ENCODE data around the gene FAM131B. TPM values are rescaled to one million over a fixed set of nuclear protein-coding genes. Genes with fewer than 3 reads are reported as not detected.

The FAM131B gene
- total RNA-seq, 1 experiment from 2014 or later, result 25.3 TPM

- no peak for TF ChIP-seq CREM (CRISPR knock-in tag; IDR thresholded peaks at IDR 0.05)
- TF ChIP-seq ZNF423 (CRISPR knock-in tag; IDR thresholded peaks at IDR 0.05), result 0 out of 2 replicates have a peak, but pooled peaks have one; percentile 44
- TF ChIP-seq MXD4 (CRISPR knock-in tag; IDR thresholded peaks at IDR 0.05; ENCODE audit: borderline replicate concordance), result peak; percentile 83; the same call in 1 of the 2 replicates
- no peak for TF ChIP-seq ZNF317 (CRISPR knock-in tag; IDR thresholded peaks at IDR 0.05; ENCODE audit: borderline replicate concordance, low read depth)
- TF ChIP-seq ZNF396 (CRISPR knock-in tag; IDR thresholded peaks at IDR 0.05; ENCODE audit: borderline replicate concordance), result peak; percentile 48; the same call in 1 of the 2 replicates
- peak; percentile 85; the same call in 1 of the 2 replicates for TF ChIP-seq ZNF532 (CRISPR knock-in tag; IDR thresholded peaks at IDR 0.05; ENCODE audit: borderline replicate concordance)
- TF ChIP-seq, protein P1, sequence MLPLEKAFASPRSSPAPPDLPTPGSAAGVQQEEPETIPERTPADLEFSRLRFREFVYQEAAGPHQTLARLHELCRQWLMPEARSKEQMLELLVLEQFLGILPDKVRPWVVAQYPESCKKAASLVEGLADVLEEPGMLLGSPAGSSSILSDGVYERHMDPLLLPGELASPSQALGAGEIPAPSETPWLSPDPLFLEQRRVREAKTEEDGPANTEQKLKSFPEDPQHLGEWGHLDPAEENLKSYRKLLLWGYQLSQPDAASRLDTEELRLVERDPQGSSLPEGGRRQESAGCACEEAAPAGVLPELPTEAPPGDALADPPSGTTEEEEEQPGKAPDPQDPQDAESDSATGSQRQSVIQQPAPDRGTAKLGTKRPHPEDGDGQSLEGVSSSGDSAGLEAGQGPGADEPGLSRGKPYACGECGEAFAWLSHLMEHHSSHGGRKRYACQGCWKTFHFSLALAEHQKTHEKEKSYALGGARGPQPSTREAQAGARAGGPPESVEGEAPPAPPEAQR (CRISPR knock-in tag; IDR thresholded peaks at IDR 0.05), result peak; percentile 88
- Mint-ChIP-seq H3K4me1 (peaks cover 61% of the 10 kb centered on the region), H3K27ac (peak overlapping the region; percentile 88), H3K4me3 (peak overlapping the region; percentile 20), H3K36me3 (no peaks in the 10 kb centered on the region), H3K9me3 (no peaks in the 10 kb centered on the region), H3K27me3 (ENCODE audit: low read depth) (peaks cover 6% of the 10 kb centered on the region)
- peak; percentile 42 for DNase-seq (ENCODE audit: low spot score)
- POLR2A ChIA-PET, result interaction anchor here (1.1 to 2.6 kb wide), 4 partner anchors 11 to 25 kb away, joined by 3 to 16 read pairs (median 4); partner anchors contain the start of gene ZYX
- CTCF ChIA-PET, result interaction anchor here (0.7 to 4.8 kb wide), 13 partner anchors 10 to 129 kb away, joined by 3 to 68 read pairs (median 3); partner anchors contain the start of gene CASP2
- peak; percentile 63 for ATAC-seq
These were observed 7.5 kb upstream of the FAM131B start for GRCh38 chr7:143369678-143370651.

DNA sequence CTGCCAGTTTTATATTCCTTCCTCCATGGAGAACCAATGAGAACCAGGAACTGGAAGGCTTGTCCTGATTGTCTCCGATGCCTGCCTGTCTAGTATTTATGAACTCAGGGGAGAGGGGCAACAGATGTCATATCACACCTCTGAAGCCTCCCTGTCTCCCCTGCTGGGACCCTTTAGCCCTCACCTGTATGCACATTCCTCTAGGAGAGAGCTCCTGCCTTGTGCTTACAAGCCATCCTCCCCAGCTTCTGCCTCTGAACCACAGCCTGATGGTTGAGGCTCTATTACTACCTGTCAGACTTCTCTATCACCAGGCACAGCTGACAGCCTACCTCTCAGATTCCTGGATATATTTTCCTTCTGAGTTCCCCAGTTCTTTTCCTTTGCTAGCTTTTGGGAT, 5.9 kb upstream of the FAM131B start:
- TF ChIP-seq, protein P2, sequence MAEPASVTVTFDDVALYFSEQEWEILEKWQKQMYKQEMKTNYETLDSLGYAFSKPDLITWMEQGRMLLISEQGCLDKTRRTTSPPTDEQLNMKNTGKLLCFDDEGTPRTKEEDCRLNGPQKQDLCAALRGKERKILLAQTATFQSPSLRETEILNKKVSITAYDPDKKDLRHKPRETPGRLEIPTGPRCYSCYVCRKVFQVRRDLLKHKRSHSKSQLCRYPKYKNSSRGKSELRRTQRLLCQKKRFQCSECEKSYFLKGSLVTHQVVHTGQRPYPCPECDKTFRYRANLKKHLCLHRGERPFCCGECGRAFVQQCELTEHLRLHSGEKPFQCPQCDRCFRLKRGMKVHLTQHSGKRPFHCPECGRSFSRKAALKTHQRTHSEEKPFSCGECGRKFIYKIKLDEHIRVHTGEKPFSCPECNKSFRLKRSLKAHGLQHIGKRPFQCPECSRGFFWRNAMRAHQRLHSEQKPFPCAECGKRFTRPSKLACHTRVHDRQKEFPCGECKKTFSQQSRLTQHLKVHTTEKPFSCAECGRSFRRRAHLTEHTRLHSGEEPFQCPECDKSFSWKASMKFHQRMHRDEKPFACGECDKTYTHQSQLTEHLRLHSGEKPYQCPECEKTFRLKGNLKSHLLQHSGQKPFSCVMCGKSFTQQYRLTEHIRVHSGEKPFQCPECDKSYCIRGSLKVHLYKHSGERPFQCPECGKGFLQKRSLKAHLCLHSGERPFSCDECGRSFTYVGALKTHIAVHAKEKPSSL (CRISPR knock-in tag; conservative IDR thresholded peaks at IDR 0.05), result no peak
- Mint-ChIP-seq H3K27ac (peak overlapping the region; percentile 18; the same call in 1 of the 2 replicates), H3K9me3 (no peaks in the 10 kb centered on the region), H3K4me3 (no peak overlapping the region), H3K4me1 (peaks cover 49% of the 10 kb centered on the region), H3K36me3 (no peaks in the 10 kb centered on the region), H3K27me3 (ENCODE audit: low read depth) (peaks cover 22% of the 10 kb centered on the region)
- ChIA-PET CTCF (interaction anchor here (1.1 to 4.8 kb wide), 6 partner anchors 12 to 63 kb away, joined by 3 to 68 read pairs (median 4); no protein-coding TSS in a partner anchor), POLR2A (interaction anchor here (0.9 to 2.6 kb wide), 3 partner anchors 12 to 23 kb away, joined by 4 to 16 read pairs (median 4); partner anchors contain the start of gene ZYX)
- no peak for DNase-seq (ENCODE audit: low spot score)
- ATAC-seq, result peak; percentile 47

DNA sequence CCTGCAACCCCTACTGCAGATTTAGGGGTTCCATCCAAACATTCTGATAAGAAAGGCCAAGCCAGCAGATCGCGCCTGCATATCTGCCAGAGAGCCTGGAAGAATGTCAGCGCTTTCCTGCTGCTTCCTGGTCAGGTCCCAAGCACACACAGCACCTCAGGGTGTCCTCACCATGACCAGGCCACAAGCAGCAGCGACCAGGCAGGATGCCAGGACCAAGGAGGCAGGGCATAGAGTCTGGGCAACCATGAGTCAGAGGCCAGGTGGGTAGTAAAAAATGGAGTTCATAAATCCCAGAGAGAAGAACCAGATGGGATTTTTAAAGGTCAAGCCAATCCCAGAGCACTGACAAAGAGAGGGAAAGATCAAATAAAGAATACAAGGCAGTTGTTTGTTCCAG, 5.5 kb upstream of the FAM131B start:
- CTCF ChIA-PET, result interaction anchor here (1.1 to 4.8 kb wide), 4 partner anchors 12 to 64 kb away, joined by 3 to 68 read pairs (median 8); no protein-coding TSS in a partner anchor
- POLR2A ChIA-PET, result interaction anchor here (0.9 to 2.6 kb wide), 2 partner anchors 13 to 20 kb away, joined by 4 to 16 read pairs; partner anchors contain the start of gene ZYX
- Mint-ChIP-seq H3K9me3 (no peaks in the 10 kb centered on the region), H3K4me1 (peaks cover 50% of the 10 kb centered on the region), H3K27ac (no peak overlapping the region), H3K36me3 (no peaks in the 10 kb centered on the region), H3K27me3 (ENCODE audit: low read depth) (peaks cover 26% of the 10 kb centered on the region), H3K4me3 (no peak overlapping the region)
- ATAC-seq (no peak), DNase-seq (ENCODE audit: low spot score) (no peak)
- TF ChIP-seq, protein P3, sequence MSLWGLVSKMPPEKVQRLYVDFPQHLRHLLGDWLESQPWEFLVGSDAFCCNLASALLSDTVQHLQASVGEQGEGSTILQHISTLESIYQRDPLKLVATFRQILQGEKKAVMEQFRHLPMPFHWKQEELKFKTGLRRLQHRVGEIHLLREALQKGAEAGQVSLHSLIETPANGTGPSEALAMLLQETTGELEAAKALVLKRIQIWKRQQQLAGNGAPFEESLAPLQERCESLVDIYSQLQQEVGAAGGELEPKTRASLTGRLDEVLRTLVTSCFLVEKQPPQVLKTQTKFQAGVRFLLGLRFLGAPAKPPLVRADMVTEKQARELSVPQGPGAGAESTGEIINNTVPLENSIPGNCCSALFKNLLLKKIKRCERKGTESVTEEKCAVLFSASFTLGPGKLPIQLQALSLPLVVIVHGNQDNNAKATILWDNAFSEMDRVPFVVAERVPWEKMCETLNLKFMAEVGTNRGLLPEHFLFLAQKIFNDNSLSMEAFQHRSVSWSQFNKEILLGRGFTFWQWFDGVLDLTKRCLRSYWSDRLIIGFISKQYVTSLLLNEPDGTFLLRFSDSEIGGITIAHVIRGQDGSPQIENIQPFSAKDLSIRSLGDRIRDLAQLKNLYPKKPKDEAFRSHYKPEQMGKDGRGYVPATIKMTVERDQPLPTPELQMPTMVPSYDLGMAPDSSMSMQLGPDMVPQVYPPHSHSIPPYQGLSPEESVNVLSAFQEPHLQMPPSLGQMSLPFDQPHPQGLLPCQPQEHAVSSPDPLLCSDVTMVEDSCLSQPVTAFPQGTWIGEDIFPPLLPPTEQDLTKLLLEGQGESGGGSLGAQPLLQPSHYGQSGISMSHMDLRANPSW (CRISPR knock-in tag; conservative IDR thresholded peaks at IDR 0.05; ENCODE audit: low read depth), result no peak
- TF ChIP-seq, protein P1 (CRISPR knock-in tag; IDR thresholded peaks at IDR 0.05), result no peak
- 0 out of 2 replicates have a peak, but pooled peaks have one; percentile 22 for TF ChIP-seq ZNF423 (CRISPR knock-in tag; IDR thresholded peaks at IDR 0.05)
